BLaER1 treated with 17β-estradiol and CSF1 and Interleukin-3, amounts not matched to agents 10 nM and 100 nM (cell line): Measurements from ENCODE around the gene PSMB7.

Experiments used
- H3K27ac ChIP-seq, 11 experiments: shearing (Covaris generic); formaldehyde crosslinking; 2 replicates each; pipeline ENCODE4 v1.8.1; 2022
- H3K27me3 ChIP-seq, 11 experiments: shearing (Covaris generic); formaldehyde crosslinking; 2 replicates each; pipeline ENCODE4 v1.8.1; 2022
- H3K36me3 ChIP-seq, 11 experiments: shearing (Covaris generic); formaldehyde crosslinking; 2 replicates each; pipeline ENCODE4 v1.8.1; 2022
- H3K4me1 ChIP-seq, 10 experiments: shearing (Covaris generic); formaldehyde crosslinking; 2 replicates each; pipeline ENCODE4 v1.8.1; 2022
- H3K4me2 ChIP-seq, 11 experiments: shearing (Covaris generic); formaldehyde crosslinking; 2 replicates each; pipeline ENCODE4 v1.8.1; 2022
- H3K4me3 ChIP-seq, 10 experiments: shearing (Covaris generic); formaldehyde crosslinking; 2 replicates each; pipeline ENCODE4 v1.8.1; 2022
- H3K9ac ChIP-seq, 11 experiments: shearing (Covaris generic); formaldehyde crosslinking; 2 replicates each; pipeline ENCODE4 v1.8.1; 2022
- H3K9me3 ChIP-seq, 11 experiments: shearing (Covaris generic); formaldehyde crosslinking; replicated peaks in 1 of 11; 2 replicates each; pipeline ENCODE4 v1.8.1; 2022
- H4K20me1 ChIP-seq, 11 experiments: shearing (Covaris generic); formaldehyde crosslinking; 2 replicates each; pipeline ENCODE4 v1.8.1; 2022
- Cebpa-rat ChIP-seq, 11 experiments: shearing (Covaris generic); IDR thresholded peaks; 2 replicates each; pipeline ENCODE4 v1.8.1; 2022

Gene PSMB7

GRCh38 chr9:124384210-124384609 is 31.0 kb downstream of the PSMB7 start:
- Histone ChIP-seq H3K27ac (no peak overlapping the region), H3K27me3 (no peaks in the 10 kb centered on the region), H3K4me2 (no peak overlapping the region), H3K9ac (no peak overlapping the region), H3K36me3 (peaks cover 46 to 74% (median 66%) of the 10 kb centered on the region in 11 experiments), H3K9me3 (no peaks in the 10 kb centered on the region), H4K20me1 (peaks cover 40 to 88% (median 71%) of the 10 kb centered on the region in 11 experiments), H3K4me1 (peaks cover 12 to 34% (median 26%) of the 10 kb centered on the region in 10 experiments), H3K4me3 (no peak overlapping the region)
- no peak for TF ChIP-seq Cebpa-rat (IDR thresholded peaks at IDR 0.05)

DNA sequence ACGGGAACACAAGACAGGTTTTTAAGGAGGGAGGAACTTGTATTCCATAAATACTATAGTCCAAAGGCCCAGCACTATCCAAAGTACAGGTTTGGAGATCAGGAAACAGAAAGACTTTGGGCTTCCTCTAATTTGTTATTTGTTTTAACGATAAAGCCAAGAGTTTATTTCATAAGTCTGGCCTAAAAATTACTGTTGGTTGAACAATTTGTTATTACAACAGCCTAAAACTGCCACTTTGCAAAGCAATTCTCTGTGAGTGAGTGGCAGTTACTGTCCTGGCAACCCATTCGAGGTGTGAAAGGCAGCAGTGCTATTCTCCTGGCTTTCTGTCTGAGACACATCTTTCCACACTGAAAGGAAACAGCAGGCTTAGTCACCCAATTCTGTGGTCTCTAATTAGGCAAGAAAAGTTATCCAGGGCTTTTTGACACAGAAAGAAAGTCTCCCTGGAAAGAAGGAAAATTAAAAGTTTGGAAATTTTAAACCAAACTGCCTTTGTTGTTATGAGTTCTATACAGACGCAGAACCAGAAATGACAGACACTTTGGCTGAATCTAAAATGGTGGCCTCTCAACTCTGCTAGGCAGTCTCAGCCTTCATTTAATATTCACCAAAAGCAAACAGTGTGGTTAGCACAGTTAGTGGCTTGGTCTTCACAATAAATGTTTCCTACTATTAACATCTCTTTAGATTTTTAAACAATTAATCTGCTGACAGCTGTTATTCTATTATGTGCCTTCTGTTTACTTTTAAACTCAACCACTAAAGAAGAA is 33.9 kb downstream of the PSMB7 start:
- peak overlapping the region in 7 of 11 experiments; percentile 7 to 65 (median 35); a peak in 11 of 22 replicates for H3K27ac ChIP-seq
- peaks cover 66 to 97% (median 85%) of the 10 kb centered on the region in 11 experiments for H3K36me3 ChIP-seq
- H3K4me3 ChIP-seq = no peak overlapping the region
- no peaks in the 10 kb centered on the region for H3K27me3 ChIP-seq
- peak in 1 of 11 experiments; percentile 21; a peak in 2 of 22 replicates for TF ChIP-seq Cebpa-rat (IDR thresholded peaks at IDR 0.05)
- H4K20me1 ChIP-seq = peaks cover 23 to 88% (median 71%) of the 10 kb centered on the region in 11 experiments; a peak in 20 of 22 replicates
- H3K4me1 ChIP-seq = peaks cover 0 to 16% (median 10%) of the 10 kb centered on the region in 10 experiments; a peak in 13 of 20 replicates
- H3K9me3 ChIP-seq = no peaks in the 10 kb centered on the region
- peak overlapping the region in 5 of 11 experiments; percentile 4 to 48 (median 23); a peak in 5 of 22 replicates for H3K9ac ChIP-seq
- peak overlapping the region in 7 of 11 experiments; percentile 0 to 64 (median 28); a peak in 9 of 22 replicates for H3K4me2 ChIP-seq

DNA sequence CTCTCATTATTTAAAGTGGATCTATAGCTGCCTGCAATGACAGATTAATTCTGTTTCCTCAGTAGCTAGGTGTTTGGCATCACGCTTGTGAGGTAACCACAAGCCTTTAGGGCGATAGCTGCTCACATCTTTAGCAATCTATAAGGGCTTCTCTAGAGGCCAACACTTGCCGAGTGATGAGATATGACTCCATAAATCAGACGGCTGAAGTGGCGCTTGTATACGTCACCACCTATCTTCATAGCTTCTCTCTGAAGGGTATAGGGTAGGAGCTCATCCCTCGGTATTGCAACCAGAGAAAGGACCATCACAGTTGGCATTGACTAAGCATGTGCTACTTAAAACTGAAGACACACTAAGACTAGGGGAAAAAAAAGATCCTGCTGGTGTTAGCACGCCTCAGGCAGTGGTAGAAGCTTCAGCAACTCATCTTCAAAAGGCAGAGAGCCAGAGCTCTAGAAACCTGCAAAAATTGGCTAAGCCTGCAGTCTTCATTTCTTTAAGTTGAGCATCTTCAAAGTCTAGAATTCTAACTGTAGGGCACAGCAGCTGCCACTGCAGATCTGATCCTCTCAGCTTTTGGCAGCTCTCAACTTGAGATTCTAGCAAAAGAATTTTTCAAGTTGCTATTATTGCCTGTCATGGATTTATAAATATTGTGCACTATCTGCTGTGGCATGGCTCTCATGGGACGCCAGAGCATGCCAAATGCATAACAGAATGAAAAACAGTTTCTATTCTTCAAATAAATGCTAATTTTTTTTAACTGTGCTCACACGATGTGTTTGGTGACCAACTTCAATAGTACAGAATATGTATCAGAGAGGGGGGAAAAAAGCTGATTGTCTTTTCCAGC is 37.5 kb downstream of the PSMB7 start:
- Histone ChIP-seq H3K9me3 (peaks cover 12 to 23% (median 19%) of the 10 kb centered on the region in 11 experiments), H3K36me3 (peaks cover 69 to 97% (median 78%) of the 10 kb centered on the region in 11 experiments), H3K4me2 (no peak overlapping the region), H3K27me3 (no peaks in the 10 kb centered on the region), H3K4me1 (peaks cover 0 to 18% (median 11%) of the 10 kb centered on the region in 10 experiments; a peak in 13 of 20 replicates), H4K20me1 (peaks cover 15 to 88% (median 59%) of the 10 kb centered on the region in 11 experiments; a peak in 19 of 22 replicates), H3K9ac (no peak overlapping the region), H3K27ac (no peak overlapping the region), H3K4me3 (no peak overlapping the region)
- TF ChIP-seq Cebpa-rat (IDR thresholded peaks at IDR 0.05) = no peak

DNA sequence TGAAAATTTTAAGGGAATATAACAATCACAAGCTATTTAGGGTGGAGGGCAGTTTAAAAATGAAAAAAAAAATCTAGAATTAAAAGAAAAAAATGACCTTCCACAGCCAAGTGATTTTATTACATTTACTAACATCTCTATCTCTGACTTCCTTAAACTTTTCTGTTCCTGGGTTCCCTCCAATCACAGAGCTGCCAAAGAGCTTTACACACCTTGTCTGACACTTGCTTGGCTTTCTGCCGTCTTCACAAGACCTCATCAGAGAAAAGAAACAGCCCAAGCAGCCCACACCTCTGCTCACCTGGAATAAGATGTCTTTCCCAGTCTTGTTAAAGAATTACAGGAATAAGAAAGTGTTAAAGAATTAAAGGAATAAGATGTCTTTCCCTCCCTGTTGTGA is 38.9 kb downstream of the PSMB7 start:
- H3K27me3 ChIP-seq = no peaks in the 10 kb centered on the region
- H4K20me1 ChIP-seq = peaks cover 17 to 97% (median 67%) of the 10 kb centered on the region in 11 experiments; a peak in 19 of 22 replicates
- peaks cover 64 to 93% (median 72%) of the 10 kb centered on the region in 11 experiments for H3K36me3 ChIP-seq

GRCh38 chr9:124375726-124376125 is 39.5 kb downstream of the PSMB7 start:
- H4K20me1 ChIP-seq = peaks cover 17 to 99% (median 68%) of the 10 kb centered on the region in 11 experiments; a peak in 19 of 22 replicates
- H3K36me3 ChIP-seq = peaks cover 61 to 92% (median 70%) of the 10 kb centered on the region in 11 experiments
- H3K27ac ChIP-seq = no peak overlapping the region
- H3K9ac ChIP-seq = no peak overlapping the region
- peaks cover 0 to 23% (median 16%) of the 10 kb centered on the region in 10 experiments; a peak in 16 of 20 replicates for H3K4me1 ChIP-seq
- no peak overlapping the region for H3K4me2 ChIP-seq
- H3K4me3 ChIP-seq = no peak overlapping the region
- no peaks in the 10 kb centered on the region for H3K27me3 ChIP-seq
- TF ChIP-seq Cebpa-rat (IDR thresholded peaks at IDR 0.05) = no peak
- peaks cover 12 to 23% (median 19%) of the 10 kb centered on the region in 11 experiments for H3K9me3 ChIP-seq

More for the DNA sequence above, 38.9 kb downstream of the PSMB7 start:
- no peak overlapping the region for H3K27ac ChIP-seq
- H3K4me2 ChIP-seq = no peak overlapping the region
- H3K4me3 ChIP-seq = no peak overlapping the region
- no peak for TF ChIP-seq Cebpa-rat (IDR thresholded peaks at IDR 0.05)
- no peak overlapping the region for H3K9ac ChIP-seq
- H3K4me1 ChIP-seq = peaks cover 0 to 22% (median 15%) of the 10 kb centered on the region in 10 experiments; a peak in 16 of 20 replicates
- peaks cover 12 to 23% (median 19%) of the 10 kb centered on the region in 11 experiments for H3K9me3 ChIP-seq

DNA sequence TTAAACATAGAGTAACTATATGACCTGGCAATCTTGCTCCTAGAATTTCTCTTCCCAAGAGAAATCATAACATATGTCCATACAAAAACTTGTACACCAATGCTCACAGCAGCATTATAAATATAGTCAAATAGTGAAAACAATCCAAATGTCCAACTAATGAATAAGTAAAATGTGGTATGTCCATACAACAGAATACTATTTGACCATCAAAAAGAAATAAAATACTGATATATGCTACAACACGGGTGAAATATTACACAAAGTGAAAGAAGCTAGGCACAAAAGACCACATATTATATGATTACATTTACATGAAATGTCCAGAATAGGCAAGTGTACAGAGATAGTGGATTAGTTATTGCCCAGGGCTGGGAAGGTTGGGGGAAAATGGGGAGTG is 41.4 kb downstream of the PSMB7 start:
- Histone ChIP-seq H3K27me3 (no peaks in the 10 kb centered on the region), H4K20me1 (peaks cover 27 to 100% (median 74%) of the 10 kb centered on the region in 11 experiments; a peak in 20 of 22 replicates), H3K36me3 (peaks cover 47 to 82% (median 55%) of the 10 kb centered on the region in 11 experiments), H3K27ac (no peak overlapping the region), H3K9me3 (peaks cover 12 to 23% (median 19%) of the 10 kb centered on the region in 11 experiments), H3K4me3 (no peak overlapping the region), H3K4me2 (no peak overlapping the region), H3K9ac (no peak overlapping the region), H3K4me1 (peaks cover 0 to 32% (median 20%) of the 10 kb centered on the region in 10 experiments; a peak in 16 of 20 replicates)
- no peak for TF ChIP-seq Cebpa-rat (IDR thresholded peaks at IDR 0.05)

GRCh38 chr9:124373386-124373785 is 41.9 kb downstream of the PSMB7 start:
- no peak overlapping the region for H3K9ac ChIP-seq
- peaks cover 27 to 100% (median 74%) of the 10 kb centered on the region in 11 experiments; a peak in 20 of 22 replicates for H4K20me1 ChIP-seq
- H3K4me1 ChIP-seq = peaks cover 0 to 32% (median 20%) of the 10 kb centered on the region in 10 experiments; a peak in 16 of 20 replicates
- no peaks in the 10 kb centered on the region for H3K27me3 ChIP-seq
- peaks cover 44 to 83% (median 53%) of the 10 kb centered on the region in 11 experiments for H3K36me3 ChIP-seq
- H3K4me2 ChIP-seq = no peak overlapping the region
- peaks cover 12 to 23% (median 19%) of the 10 kb centered on the region in 11 experiments for H3K9me3 ChIP-seq
- TF ChIP-seq Cebpa-rat (IDR thresholded peaks at IDR 0.05) = no peak
- no peak overlapping the region for H3K4me3 ChIP-seq
- no peak overlapping the region for H3K27ac ChIP-seq

DNA sequence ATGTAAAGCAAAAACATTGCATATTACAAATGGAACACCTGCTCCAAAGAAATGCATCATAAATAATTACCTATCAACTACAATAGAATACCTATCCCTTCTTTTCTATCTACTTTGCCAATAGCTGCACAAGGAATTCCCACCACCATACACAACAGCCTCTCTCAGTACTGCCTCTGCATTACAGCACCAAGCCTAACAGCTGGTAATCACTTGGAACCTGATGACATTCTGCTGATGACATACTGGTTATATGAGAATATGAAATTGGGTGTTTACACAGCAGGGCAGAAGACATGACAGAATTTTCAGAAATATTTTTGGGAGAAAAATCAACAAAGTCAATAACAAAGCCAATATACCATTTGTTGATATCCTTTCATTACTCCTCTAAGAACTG is 43.2 kb downstream of the PSMB7 start:
- Histone ChIP-seq H3K27ac (peak overlapping the region in 2 of 11 experiments; percentile 43 to 46; a peak in 3 of 22 replicates), H3K9ac (no peak overlapping the region), H3K4me1 (peaks cover 0 to 32% (median 21%) of the 10 kb centered on the region in 10 experiments; a peak in 16 of 20 replicates), H3K4me2 (peak overlapping the region in 5 of 11 experiments; percentile 43 to 63 (median 57); a peak in 9 of 22 replicates), H3K36me3 (peaks cover 41 to 82% (median 49%) of the 10 kb centered on the region in 11 experiments), H4K20me1 (peaks cover 32 to 100% (median 75%) of the 10 kb centered on the region in 11 experiments), H3K27me3 (no peaks in the 10 kb centered on the region), H3K9me3 (peaks cover 12 to 23% (median 19%) of the 10 kb centered on the region in 11 experiments), H3K4me3 (no peak overlapping the region)
- TF ChIP-seq Cebpa-rat (IDR thresholded peaks at IDR 0.05) = no peak
